Muscle layer of duodenum (tissue), 2 donors: Measurements from ENCODE around the gene KRTAP10-6.
"Not testable (repeated sequence)": the region's sequence is repeated elsewhere in the genome, so short reads cannot be mapped to it uniquely, and the experiment has no call there.

Experiments
- H3K27ac ChIP-seq: one replicate; pipeline ENCODE4 v1.7.0; 2013; ENCODE audit warnings: mild to moderate bottlenecking, low read length
- H3K27me3 ChIP-seq: one replicate; pipeline ENCODE4 v1.7.0; 2013; ENCODE audit warnings: low read depth, mild to moderate bottlenecking, control low read depth, low read length
- H3K36me3 ChIP-seq, 2 donors: one replicate each; pipeline ENCODE4 v1.7.0; 2013; ENCODE audit warnings: low read length in 2 of 2, control low read depth in 1 of 2, mild to moderate bottlenecking in 1 of 2; ENCODE audit not compliant: insufficient read depth in 2 of 2, control insufficient read depth in 1 of 2
- H3K4me1 ChIP-seq, 2 donors: one replicate each; pipeline ENCODE4 v1.7.0; 2013; ENCODE audit warnings: low read length in 2 of 2, mild to moderate bottlenecking in 2 of 2, control low read depth in 1 of 2, moderate library complexity in 1 of 2; ENCODE audit not compliant: insufficient read depth in 2 of 2, control insufficient read depth in 1 of 2
- H3K4me3 ChIP-seq, 2 donors: one replicate each; pipeline ENCODE4 v1.7.0; 2013; ENCODE audit warnings: low read length in 2 of 2, low read depth in 1 of 2, mild to moderate bottlenecking in 1 of 2
- H3K9me3 ChIP-seq, 2 donors: one replicate each; pipeline ENCODE4 v1.7.0; 2013; ENCODE audit warnings: low read length in 2 of 2, control low read depth in 1 of 2, mild to moderate bottlenecking in 1 of 2; ENCODE audit not compliant: control insufficient read depth in 1 of 2
- donor health status: healthy.

The KRTAP10-6 gene

GRCh38 chr21:44627831-44628233, 35.5 kb upstream of the KRTAP10-6 start:
- not testable (repeated sequence) for H3K27me3 ChIP-seq, H3K27ac ChIP-seq, H3K36me3 ChIP-seq, H3K4me1 ChIP-seq, H3K4me3 ChIP-seq
- peaks cover 17 to 41% of the 10 kb centered on the region in 2 donors for H3K9me3 ChIP-seq

- H3K27ac ChIP-seq, H3K4me1 ChIP-seq, H3K27me3 ChIP-seq, H3K4me3 ChIP-seq, H3K36me3 ChIP-seq: not testable (repeated sequence)
- H3K9me3 ChIP-seq: peaks cover 16 to 43% of the 10 kb centered on the region in 2 donors
Measured at GRCh38 chr21:44627181-44627822, 35.0 kb upstream of the KRTAP10-6 start.

GRCh38 chr21:44626673-44627143, 34.4 kb upstream of the KRTAP10-6 start, which contains the start of gene KRTAP10-9:
Gene KRTAP10-9 (plus strand): TSS chr21:44627093. CDS start chr21:44627172, 79 bp downstream.
- Histone ChIP-seq H3K4me1 (no peaks in the 10 kb centered on the region), H3K4me3 (no peak within 1 kb of the TSS), H3K9me3 (peaks cover 13 to 39% of the 10 kb centered on the region in 2 donors), H3K36me3 (no peaks in the 10 kb centered on the region), H3K27me3 (no peaks in the 10 kb centered on the region), H3K27ac (no peak within 1 kb of the TSS)

- Histone ChIP-seq H3K36me3 (no peaks in the 10 kb centered on the region), H3K4me1 (no peaks in the 10 kb centered on the region), H3K27ac (no peak overlapping the region), H3K9me3 (peaks cover 13 to 35% of the 10 kb centered on the region in 2 donors), H3K27me3 (no peaks in the 10 kb centered on the region), H3K4me3 (no peak overlapping the region)
Measured at GRCh38 chr21:44626262-44626661, 34.0 kb upstream of the KRTAP10-6 start.

GRCh38 chr21:44625756-44626155, 33.5 kb upstream of the KRTAP10-6 start:
- Histone ChIP-seq H3K36me3 (no peaks in the 10 kb centered on the region), H3K27me3 (no peaks in the 10 kb centered on the region), H3K9me3 (peaks cover 12 to 32% of the 10 kb centered on the region in 2 donors), H3K4me3 (no peak overlapping the region), H3K27ac (no peak overlapping the region), H3K4me1 (no peaks in the 10 kb centered on the region)

- Histone ChIP-seq H3K9me3 (peaks cover 10 to 34% of the 10 kb centered on the region in 2 donors), H3K27me3 (no peaks in the 10 kb centered on the region), H3K27ac (no peak overlapping the region), H3K4me3 (no peak overlapping the region), H3K36me3 (no peaks in the 10 kb centered on the region), H3K4me1 (no peaks in the 10 kb centered on the region)
Measured at GRCh38 chr21:44623575-44623974, 31.3 kb upstream of the KRTAP10-6 start.

- H3K4me1 ChIP-seq: no peaks in the 10 kb centered on the region
- no peak overlapping the region for H3K27ac ChIP-seq
- no peaks in the 10 kb centered on the region for H3K36me3 ChIP-seq
- H3K27me3 ChIP-seq: no peaks in the 10 kb centered on the region
- H3K9me3 ChIP-seq: peaks cover 10 to 31% of the 10 kb centered on the region in 2 donors
- H3K4me3 ChIP-seq: no peak overlapping the region
Measured at GRCh38 chr21:44619886-44620285, 27.6 kb upstream of the KRTAP10-6 start.

GRCh38 chr21:44618909-44619308, 26.6 kb upstream of the KRTAP10-6 start:
- H3K36me3 ChIP-seq: no peaks in the 10 kb centered on the region
- H3K4me3 ChIP-seq: no peak overlapping the region
- H3K9me3 ChIP-seq: peaks cover 3 to 21% of the 10 kb centered on the region in 2 donors
- no peak overlapping the region for H3K27ac ChIP-seq
- H3K4me1 ChIP-seq: no peaks in the 10 kb centered on the region
- no peaks in the 10 kb centered on the region for H3K27me3 ChIP-seq

GRCh38 chr21:44618504-44618903, 26.2 kb upstream of the KRTAP10-6 start:
- no peaks in the 10 kb centered on the region for H3K4me1 ChIP-seq
- no peaks in the 10 kb centered on the region for H3K36me3 ChIP-seq
- H3K9me3 ChIP-seq: peaks cover 0 to 18% of the 10 kb centered on the region in 2 donors
- no peak overlapping the region for H3K27ac ChIP-seq
- no peak overlapping the region for H3K4me3 ChIP-seq
- H3K27me3 ChIP-seq: no peaks in the 10 kb centered on the region

- Histone ChIP-seq H3K27me3 (no peaks in the 10 kb centered on the region), H3K36me3 (no peaks in the 10 kb centered on the region), H3K27ac (no peak overlapping the region), H3K4me3 (no peak overlapping the region), H3K9me3 (peaks cover 0 to 7% of the 10 kb centered on the region in 2 donors), H3K4me1 (no peaks in the 10 kb centered on the region)
Measured at GRCh38 chr21:44617071-44617501, 24.8 kb upstream of the KRTAP10-6 start.

- no peak overlapping the region for H3K27ac ChIP-seq
- no peak overlapping the region for H3K4me3 ChIP-seq
- H3K9me3 ChIP-seq: peaks cover 0 to 12% of the 10 kb centered on the region in 2 donors
- H3K27me3 ChIP-seq: no peaks in the 10 kb centered on the region
- no peaks in the 10 kb centered on the region for H3K4me1 ChIP-seq
- H3K36me3 ChIP-seq: no peaks in the 10 kb centered on the region
Measured at GRCh38 chr21:44616591-44616926, 24.3 kb upstream of the KRTAP10-6 start.
